Neural cell (in vitro differentiated cells): ENCODE data around the gene SAG. TPM values are rescaled to one million over a fixed set of nuclear protein-coding genes. Genes with fewer than 3 reads are reported as not detected.

Experiments
- H2AFZ ChIP-seq: fragments of 200-600, 300-800 bp; sonication (generic), shearing (Covaris generic); 2 replicates; pipeline ENCODE4 v1.6.0; 2014; ENCODE audit warnings: low read depth, mild to moderate bottlenecking, antibody characterized with exemption, low read length, moderate library complexity
- H3F3A ChIP-seq: fragments of 200-600 bp; shearing (Covaris generic); 2 replicates; pipeline ENCODE4 v1.6.1; 2016; ENCODE audit warnings: mild to moderate bottlenecking, moderate library complexity, mixed read lengths, antibody characterized with exemption, low read length; ENCODE audit not compliant: insufficient read depth, poor library complexity, severe bottlenecking
- H3K27ac ChIP-seq: fragments of 200-600, 300-800 bp; sonication (generic), shearing (Covaris generic); 2 replicates; pipeline ENCODE4 v1.5.1; 2014; ENCODE audit warnings: mild to moderate bottlenecking, low read length, moderate library complexity
- H3K27me3 ChIP-seq: fragments of 300-800, 200-600 bp; sonication (generic), shearing (Covaris generic); 2 replicates; pipeline ENCODE4 v1.6.0; 2014; ENCODE audit warnings: mild to moderate bottlenecking, low read depth, low read length, moderate library complexity; ENCODE audit not compliant: insufficient read depth
- H3K36me3 ChIP-seq: fragments of 300-800, 200-600 bp; sonication (generic), shearing (Covaris generic); 2 replicates; pipeline ENCODE4 v1.5.1; 2014; ENCODE audit warnings: mild to moderate bottlenecking, antibody characterized with exemption, low read length, moderate library complexity; ENCODE audit not compliant: insufficient read depth
- H3K4me2 ChIP-seq: fragments of 300-800, 200-600 bp; sonication (generic), shearing (Covaris generic); 2 replicates; pipeline ENCODE4 v1.6.0; 2014; ENCODE audit warnings: mild to moderate bottlenecking, low read length
- H3K4me3 ChIP-seq: fragments of 300-800, 200-600 bp; sonication (generic), shearing (Covaris generic); 2 replicates; pipeline ENCODE4 v1.5.1; 2014; ENCODE audit warnings: mild to moderate bottlenecking, low read length, moderate library complexity
- H3K79me2 ChIP-seq: fragments of 200-600 bp; shearing (Covaris generic); replicated peaks from 2 replicates; pipeline ENCODE4 v1.6.0; 2014; ENCODE audit warnings: mild to moderate bottlenecking, low read length, moderate library complexity; ENCODE audit not compliant: insufficient read depth
- H3K9ac ChIP-seq: fragments of 300-800, 200-600 bp; sonication (generic), shearing (Covaris generic); 2 replicates; pipeline ENCODE4 v1.6.1; 2016; ENCODE audit warnings: mild to moderate bottlenecking, low read length, mixed read lengths
- H3K9me2 ChIP-seq: fragments of 200-600 bp; shearing (Covaris generic); 2 replicates; pipeline ENCODE4 v1.6.1; 2016; ENCODE audit warnings: mild to moderate bottlenecking, low read length, mixed read lengths; ENCODE audit not compliant: insufficient read depth
- H3K9me3 ChIP-seq: fragments of 200-600, 300-800 bp; sonication (generic), shearing (Covaris generic); 2 replicates; pipeline ENCODE4 v1.6.1; 2016; ENCODE audit warnings: mild to moderate bottlenecking, mixed run types, low read length, moderate library complexity, mixed read lengths
- H4K20me1 ChIP-seq: fragments of 200-600 bp; shearing (Covaris generic); 2 replicates; pipeline ENCODE4 v1.6.1; 2016; ENCODE audit warnings: mild to moderate bottlenecking, mixed run types; ENCODE audit not compliant: insufficient read depth
- CTCF ChIP-seq: fragments of 450-650 bp; IDR thresholded peaks from 2 replicates; pipeline ENCODE4 v1.5.1; 2014; ENCODE audit warnings: antibody characterized with exemption, mild to moderate bottlenecking, moderate library complexity; ENCODE audit not compliant: poor library complexity, severe bottlenecking
- EP300 ChIP-seq: fragments of 450-650 bp; conservative IDR thresholded peaks from 2 replicates; pipeline ENCODE4 v1.6.1; 2014; ENCODE audit warnings: antibody characterized with exemption, mild to moderate bottlenecking, moderate library complexity; ENCODE audit not compliant: poor library complexity, severe bottlenecking
- EZH2 ChIP-seq: fragments of 200-600, 300-800 bp; shearing (Covaris generic), sonication (generic); IDR thresholded peaks from 2 replicates; pipeline ENCODE4 v1.6.1; 2014; ENCODE audit warnings: antibody characterized with exemption, low read length, borderline replicate concordance, mild to moderate bottlenecking; ENCODE audit not compliant: insufficient read depth, poor library complexity, severe bottlenecking
- MXI1 ChIP-seq: fragments of 450-650 bp; conservative IDR thresholded peaks from 2 replicates; pipeline ENCODE4 v1.6.1; 2014; ENCODE audit warnings: antibody characterized with exemption, mild to moderate bottlenecking; ENCODE audit not compliant: poor library complexity, severe bottlenecking
- POLR2AphosphoS5 ChIP-seq: IDR thresholded peaks from 2 replicates; pipeline ENCODE4 v1.6.1; 2012
- RAD21 ChIP-seq: fragments of 450-650 bp; conservative IDR thresholded peaks from 2 replicates; pipeline ENCODE4 v1.6.1; 2014; ENCODE audit warnings: antibody characterized with exemption, mild to moderate bottlenecking, moderate library complexity
- SMC3 ChIP-seq: fragments of 450-650 bp; conservative IDR thresholded peaks from 2 replicates; pipeline ENCODE4 v1.6.1; 2014; ENCODE audit warnings: antibody characterized with exemption, mild to moderate bottlenecking, moderate library complexity; ENCODE audit not compliant: poor library complexity
- TAF1 ChIP-seq: IDR thresholded peaks from 2 replicates; pipeline ENCODE4 v1.6.1; 2012; ENCODE audit warnings: low read depth
- polyA plus RNA-seq: library from polyadenylated mRNA; depleted of rRNA; stranded (reverse); fragments of >200 nt; gene quantifications from 2 replicates; pipeline ENCODE4 v1.2.3, GENCODE V29; 2014
- TF ChIP-seq, protein P1 (sequence below): IDR thresholded peaks from 2 replicates; pipeline ENCODE4 v1.6.1; 2012; ENCODE audit warnings: borderline replicate concordance

SAG gene
- polyA plus RNA-seq, 1 donor from 2014 or later, result not detected

GRCh38 chr2:233338046-233338445, 30.4 kb downstream of the SAG start:
- H3K79me2 ChIP-seq, result no peaks in the 10 kb centered on the region
- H3K27me3 ChIP-seq, result no peaks in the 10 kb centered on the region
- no peak overlapping the region for H2AFZ ChIP-seq
- TF ChIP-seq RAD21 (no peak), TAF1 (no peak), EP300 (no peak), POLR2AphosphoS5 (no peak)
- no peaks in the 10 kb centered on the region for H3K9me2 ChIP-seq
- no peaks in the 10 kb centered on the region for H3K9me3 ChIP-seq
- no peaks in the 10 kb centered on the region for H4K20me1 ChIP-seq
- H3K9ac ChIP-seq, result no peak overlapping the region
- no peak overlapping the region for H3K27ac ChIP-seq
- no peaks in the 10 kb centered on the region for H3K36me3 ChIP-seq
- no peak overlapping the region for H3K4me2 ChIP-seq
- H3F3A ChIP-seq, result no peaks in the 10 kb centered on the region
- no peak overlapping the region for H3K4me3 ChIP-seq

GRCh38 chr2:233338812-233339368, 31.3 kb downstream of the SAG start:
- no peaks in the 10 kb centered on the region for H3F3A ChIP-seq
- no peaks in the 10 kb centered on the region for H3K27me3 ChIP-seq
- H3K27ac ChIP-seq, result no peak overlapping the region
- no peak overlapping the region for H3K4me3 ChIP-seq
- H3K36me3 ChIP-seq, result no peaks in the 10 kb centered on the region
- no peaks in the 10 kb centered on the region for H3K9me3 ChIP-seq
- no peaks in the 10 kb centered on the region for H4K20me1 ChIP-seq
- no peak overlapping the region for H3K9ac ChIP-seq
- H2AFZ ChIP-seq, result no peak overlapping the region
- no peaks in the 10 kb centered on the region for H3K79me2 ChIP-seq
- no peaks in the 10 kb centered on the region for H3K9me2 ChIP-seq
- H3K4me2 ChIP-seq, result no peak overlapping the region
- TF ChIP-seq TAF1, result no peak
- TF ChIP-seq CTCF, result no peak
- TF ChIP-seq POLR2AphosphoS5, result no peak
- no peak for TF ChIP-seq EZH2
- TF ChIP-seq RAD21, result no peak
- TF ChIP-seq, protein P1, sequence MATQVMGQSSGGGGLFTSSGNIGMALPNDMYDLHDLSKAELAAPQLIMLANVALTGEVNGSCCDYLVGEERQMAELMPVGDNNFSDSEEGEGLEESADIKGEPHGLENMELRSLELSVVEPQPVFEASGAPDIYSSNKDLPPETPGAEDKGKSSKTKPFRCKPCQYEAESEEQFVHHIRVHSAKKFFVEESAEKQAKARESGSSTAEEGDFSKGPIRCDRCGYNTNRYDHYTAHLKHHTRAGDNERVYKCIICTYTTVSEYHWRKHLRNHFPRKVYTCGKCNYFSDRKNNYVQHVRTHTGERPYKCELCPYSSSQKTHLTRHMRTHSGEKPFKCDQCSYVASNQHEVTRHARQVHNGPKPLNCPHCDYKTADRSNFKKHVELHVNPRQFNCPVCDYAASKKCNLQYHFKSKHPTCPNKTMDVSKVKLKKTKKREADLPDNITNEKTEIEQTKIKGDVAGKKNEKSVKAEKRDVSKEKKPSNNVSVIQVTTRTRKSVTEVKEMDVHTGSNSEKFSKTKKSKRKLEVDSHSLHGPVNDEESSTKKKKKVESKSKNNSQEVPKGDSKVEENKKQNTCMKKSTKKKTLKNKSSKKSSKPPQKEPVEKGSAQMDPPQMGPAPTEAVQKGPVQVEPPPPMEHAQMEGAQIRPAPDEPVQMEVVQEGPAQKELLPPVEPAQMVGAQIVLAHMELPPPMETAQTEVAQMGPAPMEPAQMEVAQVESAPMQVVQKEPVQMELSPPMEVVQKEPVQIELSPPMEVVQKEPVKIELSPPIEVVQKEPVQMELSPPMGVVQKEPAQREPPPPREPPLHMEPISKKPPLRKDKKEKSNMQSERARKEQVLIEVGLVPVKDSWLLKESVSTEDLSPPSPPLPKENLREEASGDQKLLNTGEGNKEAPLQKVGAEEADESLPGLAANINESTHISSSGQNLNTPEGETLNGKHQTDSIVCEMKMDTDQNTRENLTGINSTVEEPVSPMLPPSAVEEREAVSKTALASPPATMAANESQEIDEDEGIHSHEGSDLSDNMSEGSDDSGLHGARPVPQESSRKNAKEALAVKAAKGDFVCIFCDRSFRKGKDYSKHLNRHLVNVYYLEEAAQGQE, result no peak
- TF ChIP-seq EP300, result no peak
- TF ChIP-seq SMC3, result no peak

- Histone ChIP-seq H3K4me2 (no peak overlapping the region), H3K9me3 (no peaks in the 10 kb centered on the region), H4K20me1 (no peaks in the 10 kb centered on the region), H3K36me3 (no peaks in the 10 kb centered on the region), H2AFZ (no peak overlapping the region), H3F3A (no peaks in the 10 kb centered on the region), H3K79me2 (no peaks in the 10 kb centered on the region), H3K27ac (no peak overlapping the region), H3K9me2 (no peaks in the 10 kb centered on the region), H3K27me3 (no peaks in the 10 kb centered on the region), H3K9ac (no peak overlapping the region), H3K4me3 (no peak overlapping the region)
- TF ChIP-seq SMC3, result no peak
- no peak for TF ChIP-seq POLR2AphosphoS5
- TF ChIP-seq EP300, result no peak
- TF ChIP-seq CTCF, result no peak
- TF ChIP-seq, protein P1, result no peak
- no peak for TF ChIP-seq RAD21
- no peak for TF ChIP-seq TAF1
- TF ChIP-seq EZH2, result no peak
- no peak for TF ChIP-seq MXI1
Measured at GRCh38 chr2:233339427-233339826, 31.8 kb downstream of the SAG start.
